GM21528 (cell line): Measurements from ENCODE around the gene ELMO1.

Experiments used
- ATAC-seq: cut with Tn5 transposase; IDR thresholded peaks from one replicate; pipeline ENCODE4 v1.9.1; 2021; ENCODE audit warnings: mild to moderate bottlenecking, moderate library complexity; ENCODE audit not compliant: unreplicated experiment, low FRiP score

Gene ELMO1

GRCh38 chr7:36847946-36848345 lies 600.7 kb downstream of the ELMO1 start:
- no peak for ATAC-seq

- ATAC-seq, result no peak
Measured at GRCh38 chr7:36844374-36844773, 604.3 kb downstream of the ELMO1 start.

- ATAC-seq, result no peak
Measured at GRCh38 chr7:36840904-36841303, 607.8 kb downstream of the ELMO1 start.

GRCh38 chr7:36838616-36839225 lies 609.9 kb downstream of the ELMO1 start:
- no peak for ATAC-seq

- no peak for ATAC-seq
Measured at GRCh38 chr7:36831049-36831448, 617.6 kb downstream of the ELMO1 start.

- ATAC-seq, result no peak
Measured at GRCh38 chr7:36827726-36828703, 620.6 kb downstream of the ELMO1 start.

GRCh38 chr7:36825501-36825900 lies 623.2 kb downstream of the ELMO1 start:
- no peak for ATAC-seq

- no peak for ATAC-seq
Measured at GRCh38 chr7:36823353-36823752, 625.3 kb downstream of the ELMO1 start.

- ATAC-seq, result no peak
Measured at GRCh38 chr7:36821617-36822016, 627.0 kb downstream of the ELMO1 start.

- ATAC-seq, result no peak
Measured at GRCh38 chr7:36820527-36821170, 628.0 kb downstream of the ELMO1 start.

GRCh38 chr7:36819639-36820038 lies 629.0 kb downstream of the ELMO1 start:
- no peak for ATAC-seq

- no peak for ATAC-seq
Measured at GRCh38 chr7:36814311-36814710, 634.4 kb downstream of the ELMO1 start.

- ATAC-seq, result no peak
Measured at GRCh38 chr7:36811807-36812206, 636.9 kb downstream of the ELMO1 start.

GRCh38 chr7:36810489-36810888 lies 638.2 kb downstream of the ELMO1 start:
- ATAC-seq, result no peak

- ATAC-seq, result no peak
Measured at GRCh38 chr7:36810032-36810431, 638.6 kb downstream of the ELMO1 start.

GRCh38 chr7:36809510-36809909 lies 639.2 kb downstream of the ELMO1 start:
- no peak for ATAC-seq

- no peak for ATAC-seq
Measured at GRCh38 chr7:36809086-36809485, 639.6 kb downstream of the ELMO1 start.

GRCh38 chr7:36806891-36807290 lies 641.8 kb downstream of the ELMO1 start:
- no peak for ATAC-seq
